MM.1S (cell line): ENCODE measurements around the gene KRT17.
"Not testable (repeated sequence)": the region's sequence is repeated elsewhere in the genome, so short reads cannot be mapped to it uniquely, and the experiment has no call there.

Source experiments
- DNase-seq: peaks from one replicate; pipeline ENCODE4 v3.0.0-alpha.2; 2015
- H2AFZ ChIP-seq: fragments of 300-600 bp; sonication (generic); 2 replicates; pipeline ENCODE4 v1.6.0; 2016; ENCODE audit warnings: antibody characterized with exemption, low read length
- H3F3A ChIP-seq: fragments of 300-600 bp; sonication (generic); 2 replicates; pipeline ENCODE4 v1.6.1; 2016; ENCODE audit warnings: mild to moderate bottlenecking, antibody characterized with exemption, low read length, moderate library complexity, mixed read lengths; ENCODE audit not compliant: insufficient read depth
- H3K27ac ChIP-seq: fragments of 300-600 bp; sonication (generic); 2 replicates; pipeline ENCODE4 v1.5.1; 2016; ENCODE audit warnings: mild to moderate bottlenecking, low read length
- H3K27me3 ChIP-seq: fragments of 300-600 bp; sonication (generic); replicated peaks from 2 replicates; pipeline ENCODE4 v1.6.0; 2016; ENCODE audit warnings: low read length; ENCODE audit not compliant: insufficient read depth
- H3K36me3 ChIP-seq: fragments of 300-600 bp; sonication (generic); replicated peaks from 2 replicates; pipeline ENCODE4 v1.6.1; 2016; ENCODE audit warnings: mild to moderate bottlenecking, low read length, mixed read lengths; ENCODE audit not compliant: insufficient read depth
- H3K4me1 ChIP-seq: fragments of 300-600 bp; sonication (generic); 2 replicates; pipeline ENCODE4 v1.6.1; 2016; ENCODE audit warnings: low read length, mixed read lengths
- H3K4me2 ChIP-seq: fragments of 300-600 bp; sonication (generic); 2 replicates; pipeline ENCODE4 v1.6.0; 2016; ENCODE audit warnings: low read depth, low read length
- H3K4me3 ChIP-seq: fragments of 300-600 bp; sonication (generic); 2 replicates; pipeline ENCODE4 v1.5.1; 2016; ENCODE audit warnings: low read length, mixed read lengths
- H3K79me2 ChIP-seq: fragments of 300-600 bp; sonication (generic); 2 replicates; pipeline ENCODE4 v1.6.1; 2016; ENCODE audit warnings: mixed run types, low read length, mixed read lengths
- H3K9ac ChIP-seq: fragments of 300-600 bp; sonication (generic); 2 replicates; pipeline ENCODE4 v1.6.1; 2016; ENCODE audit warnings: low read length, mixed read lengths
- H3K9me2 ChIP-seq: fragments of 300-600 bp; sonication (generic); replicated peaks from 2 replicates; pipeline ENCODE4 v1.6.1; 2016; ENCODE audit warnings: mild to moderate bottlenecking, low read length, mixed read lengths; ENCODE audit not compliant: insufficient read depth
- H3K9me3 ChIP-seq: fragments of 300-600 bp; sonication (generic); replicated peaks from 2 replicates; pipeline ENCODE4 v1.6.1; 2016; ENCODE audit warnings: mild to moderate bottlenecking, low read length, mixed read lengths; ENCODE audit not compliant: insufficient read depth
- H4K20me1 ChIP-seq: fragments of 300-600 bp; sonication (generic); 2 replicates; pipeline ENCODE4 v1.6.1; 2016; ENCODE audit warnings: mild to moderate bottlenecking, low read length, moderate library complexity, mixed read lengths; ENCODE audit not compliant: insufficient read depth
- CTCF ChIP-seq: fragments of 300-600 bp; sonication (generic); IDR thresholded peaks from 2 replicates; pipeline ENCODE4 v1.5.1; 2016; ENCODE audit warnings: antibody characterized with exemption, low read length, mixed read lengths
- EZH2 ChIP-seq: fragments of 300-600 bp; sonication (generic); optimal IDR thresholded peaks from 2 replicates; pipeline ENCODE3; 2017; ENCODE audit warnings: low read depth, mild to moderate bottlenecking, antibody characterized with exemption, low read length, mixed read lengths
- EZH2phosphoT487 ChIP-seq: fragments of 300-600 bp; sonication (generic); IDR thresholded peaks from 2 replicates; pipeline ENCODE4 v1.6.1; 2018; ENCODE audit warnings: antibody characterized with exemption, low read length

The KRT17 gene

GRCh38 chr17:41578971-41579370 is 45.4 kb downstream of the KRT17 start:
- H4K20me1 ChIP-seq, result no peaks in the 10 kb centered on the region
- peak overlapping the region; percentile 97 for H3K4me2 ChIP-seq
- H3K79me2 ChIP-seq, result no peaks in the 10 kb centered on the region
- no peaks in the 10 kb centered on the region for H3K36me3 ChIP-seq
- no peak overlapping the region for H2AFZ ChIP-seq
- 0 out of 2 replicates have a peak, but pooled peaks cover 5% of the 10 kb centered on the region for H3K4me1 ChIP-seq
- DNase-seq, result no peak
- peaks cover 9% of the 10 kb centered on the region; the same call in 1 of the 2 replicates for H3K27me3 ChIP-seq
- H3K9me2 ChIP-seq, result no peaks in the 10 kb centered on the region
- peak overlapping the region; percentile 36; the same call in 1 of the 2 replicates for H3K9ac ChIP-seq
- peak overlapping the region; percentile 60; the same call in 1 of the 2 replicates for H3K4me3 ChIP-seq
- no peaks in the 10 kb centered on the region for H3K9me3 ChIP-seq
- H3K27ac ChIP-seq, result no peak overlapping the region
- H3F3A ChIP-seq, result no peaks in the 10 kb centered on the region
- TF ChIP-seq EZH2phosphoT487 (no peak), EZH2 (no peak), CTCF (no peak)

- Histone ChIP-seq H3F3A (no peaks in the 10 kb centered on the region), H3K4me1 (0 out of 2 replicates have a peak, but pooled peaks cover 5% of the 10 kb centered on the region), H3K79me2 (no peaks in the 10 kb centered on the region), H3K27me3 (peaks cover 10% of the 10 kb centered on the region; the same call in 1 of the 2 replicates), H3K9me2 (no peaks in the 10 kb centered on the region), H3K36me3 (no peaks in the 10 kb centered on the region), H3K4me3 (no peak overlapping the region), H3K9me3 (no peaks in the 10 kb centered on the region), H3K27ac (no peak overlapping the region), H3K9ac (no peak overlapping the region), H4K20me1 (no peaks in the 10 kb centered on the region), H3K4me2 (no peak overlapping the region), H2AFZ (no peak overlapping the region)
- TF ChIP-seq EZH2 (no peak), CTCF (no peak), EZH2phosphoT487 (no peak)
- no peak for DNase-seq
These were observed 45.8 kb downstream of the KRT17 start for GRCh38 chr17:41578538-41578937.

- not testable (repeated sequence) for DNase-seq, H3K4me1 ChIP-seq, H3K9me3 ChIP-seq
These were observed 47.6 kb downstream of the KRT17 start for GRCh38 chr17:41576740-41577139.

GRCh38 chr17:41575336-41575735 is 49.0 kb downstream of the KRT17 start:
- no peak for DNase-seq
- Histone ChIP-seq H3K9me3 (no peaks in the 10 kb centered on the region), H3K9ac (no peak overlapping the region), H3F3A (no peaks in the 10 kb centered on the region), H3K27me3 (peaks cover 36% of the 10 kb centered on the region), H3K27ac (no peak overlapping the region), H4K20me1 (no peaks in the 10 kb centered on the region), H3K36me3 (no peaks in the 10 kb centered on the region), H2AFZ (no peak overlapping the region), H3K9me2 (no peaks in the 10 kb centered on the region), H3K4me1 (0 out of 2 replicates have a peak, but pooled peaks cover 5% of the 10 kb centered on the region), H3K4me3 (no peak overlapping the region), H3K79me2 (no peaks in the 10 kb centered on the region), H3K4me2 (no peak overlapping the region)
- TF ChIP-seq CTCF, result no peak
- no peak for TF ChIP-seq EZH2phosphoT487
- no peak for TF ChIP-seq EZH2

More at GRCh38 chr17:41576740-41577139, 47.6 kb downstream of the KRT17 start:
- H3K9me2 ChIP-seq, H3F3A ChIP-seq, H3K9ac ChIP-seq, H3K79me2 ChIP-seq, H3K4me2 ChIP-seq, H3K27ac ChIP-seq, H3K4me3 ChIP-seq, H4K20me1 ChIP-seq, H3K36me3 ChIP-seq, H2AFZ ChIP-seq: not testable (repeated sequence)
- H3K27me3 ChIP-seq, result peaks cover 28% of the 10 kb centered on the region
